HUES6 (cell line): ENCODE data around the gene URI1.

ENCODE experiments used
- H3K27ac ChIP-seq: 2 replicates; pipeline ENCODE4 v1.7.0; 2013; ENCODE audit warnings: low read depth, mild to moderate bottlenecking, low read length, inconsistent platforms
- H3K27me3 ChIP-seq: 2 replicates; pipeline ENCODE4 v1.6.1; 2013; ENCODE audit warnings: low read length; ENCODE audit not compliant: control insufficient read depth, insufficient read depth
- H3K36me3 ChIP-seq: 2 replicates; pipeline ENCODE4 v1.6.1; 2013; ENCODE audit warnings: low read length; ENCODE audit not compliant: control insufficient read depth, insufficient read depth
- H3K4me1 ChIP-seq: 2 replicates; pipeline ENCODE4 v1.6.1; 2013; ENCODE audit warnings: low read length; ENCODE audit not compliant: control insufficient read depth, insufficient read depth
- H3K4me3 ChIP-seq: 2 replicates; pipeline ENCODE4 v1.5.1; 2013; ENCODE audit warnings: low read depth, low read length
- H3K9ac ChIP-seq: one replicate; pipeline ENCODE4 v1.6.1; 2013; ENCODE audit warnings: mild to moderate bottlenecking, low read length
- H3K9me3 ChIP-seq: 2 replicates; pipeline ENCODE4 v1.6.1; 2013; ENCODE audit warnings: low read depth, low read length; ENCODE audit not compliant: control insufficient read depth, insufficient read depth

The URI1 gene

GRCh38 chr19:30001301-30001700 lies 59.3 kb downstream of the URI1 start:
- H3K36me3 ChIP-seq: peaks cover 6% of the 10 kb centered on the region; the same call in 1 of the 2 replicates
- no peak overlapping the region for H3K4me3 ChIP-seq
- no peak overlapping the region for H3K9ac ChIP-seq
- no peaks in the 10 kb centered on the region for H3K27me3 ChIP-seq
- peaks cover 3% of the 10 kb centered on the region; the same call in 1 of the 2 replicates for H3K9me3 ChIP-seq
- H3K4me1 ChIP-seq: no peaks in the 10 kb centered on the region
- no peak overlapping the region for H3K27ac ChIP-seq

- Histone ChIP-seq H3K4me3 (no peak overlapping the region), H3K4me1 (no peaks in the 10 kb centered on the region), H3K9me3 (peaks cover 3% of the 10 kb centered on the region; the same call in 1 of the 2 replicates), H3K9ac (no peak overlapping the region), H3K27me3 (no peaks in the 10 kb centered on the region), H3K27ac (no peak overlapping the region), H3K36me3 (peaks cover 9% of the 10 kb centered on the region; the same call in 1 of the 2 replicates)
Observed at GRCh38 chr19:30001791-30002190, 59.8 kb downstream of the URI1 start.

GRCh38 chr19:30003866-30004265 lies 61.8 kb downstream of the URI1 start:
- Histone ChIP-seq H3K4me3 (no peak overlapping the region), H3K36me3 (peaks cover 10% of the 10 kb centered on the region), H3K4me1 (no peaks in the 10 kb centered on the region), H3K9ac (no peak overlapping the region), H3K9me3 (peaks cover 3% of the 10 kb centered on the region; the same call in 1 of the 2 replicates), H3K27me3 (no peaks in the 10 kb centered on the region), H3K27ac (no peak overlapping the region)

GRCh38 chr19:30004403-30004802 lies 62.4 kb downstream of the URI1 start:
- Histone ChIP-seq H3K9ac (no peak overlapping the region), H3K36me3 (peaks cover 16% of the 10 kb centered on the region), H3K9me3 (peaks cover 2% of the 10 kb centered on the region; the same call in 1 of the 2 replicates), H3K4me3 (no peak overlapping the region), H3K4me1 (no peaks in the 10 kb centered on the region), H3K27me3 (no peaks in the 10 kb centered on the region), H3K27ac (no peak overlapping the region)

GRCh38 chr19:30006207-30006606 lies 64.2 kb downstream of the URI1 start:
- H3K27me3 ChIP-seq: no peaks in the 10 kb centered on the region
- H3K36me3 ChIP-seq: peaks cover 17% of the 10 kb centered on the region
- no peak overlapping the region for H3K4me3 ChIP-seq
- H3K9ac ChIP-seq: no peak overlapping the region
- H3K27ac ChIP-seq: no peak overlapping the region
- H3K4me1 ChIP-seq: 0 out of 2 replicates have a peak, but pooled peaks cover 2% of the 10 kb centered on the region
- no peaks in the 10 kb centered on the region for H3K9me3 ChIP-seq

- H3K36me3 ChIP-seq: peaks cover 23% of the 10 kb centered on the region
Observed at GRCh38 chr19:30008169-30008568, 66.1 kb downstream of the URI1 start.

GRCh38 chr19:30009013-30009412 lies 67.0 kb downstream of the URI1 start:
- Histone ChIP-seq H3K4me3 (no peak overlapping the region), H3K27ac (no peak overlapping the region), H3K27me3 (no peaks in the 10 kb centered on the region), H3K9ac (no peak overlapping the region), H3K36me3 (peaks cover 25% of the 10 kb centered on the region), H3K9me3 (no peaks in the 10 kb centered on the region), H3K4me1 (peaks cover 13% of the 10 kb centered on the region)

More at GRCh38 chr19:30008169-30008568, 66.1 kb downstream of the URI1 start:
- Histone ChIP-seq H3K4me3 (no peak overlapping the region), H3K4me1 (peaks cover 4% of the 10 kb centered on the region; the same call in 1 of the 2 replicates), H3K9ac (no peak overlapping the region), H3K27me3 (no peaks in the 10 kb centered on the region), H3K9me3 (no peaks in the 10 kb centered on the region), H3K27ac (no peak overlapping the region)

- Histone ChIP-seq H3K4me3 (no peak overlapping the region), H3K27me3 (no peaks in the 10 kb centered on the region), H3K9ac (no peak overlapping the region), H3K4me1 (peaks cover 17% of the 10 kb centered on the region), H3K9me3 (no peaks in the 10 kb centered on the region), H3K27ac (no peak overlapping the region), H3K36me3 (peaks cover 21% of the 10 kb centered on the region)
Observed at GRCh38 chr19:30011051-30011578, 69.1 kb downstream of the URI1 start.

GRCh38 chr19:30014770-30015169 lies 72.7 kb downstream of the URI1 start:
- peaks cover 9% of the 10 kb centered on the region for H3K36me3 ChIP-seq
- peaks cover 17% of the 10 kb centered on the region for H3K4me1 ChIP-seq
- H3K9ac ChIP-seq: no peak overlapping the region
- H3K27me3 ChIP-seq: no peaks in the 10 kb centered on the region
- H3K9me3 ChIP-seq: no peaks in the 10 kb centered on the region
- no peak overlapping the region for H3K4me3 ChIP-seq
- H3K27ac ChIP-seq: no peak overlapping the region

- H3K27me3 ChIP-seq: no peaks in the 10 kb centered on the region
- H3K27ac ChIP-seq: no peak overlapping the region
- H3K4me1 ChIP-seq: peaks cover 14% of the 10 kb centered on the region
- no peaks in the 10 kb centered on the region for H3K9me3 ChIP-seq
- peaks cover 7% of the 10 kb centered on the region for H3K36me3 ChIP-seq
- no peak overlapping the region for H3K9ac ChIP-seq
- no peak overlapping the region for H3K4me3 ChIP-seq
Observed at GRCh38 chr19:30017172-30017571, 75.1 kb downstream of the URI1 start.

- Histone ChIP-seq H3K27me3 (no peaks in the 10 kb centered on the region), H3K4me3 (no peak overlapping the region), H3K4me1 (no peaks in the 10 kb centered on the region; the same call in 1 of the 2 replicates), H3K9me3 (no peaks in the 10 kb centered on the region), H3K27ac (no peak overlapping the region), H3K36me3 (no peaks in the 10 kb centered on the region; the same call in 1 of the 2 replicates), H3K9ac (no peak overlapping the region)
Observed at GRCh38 chr19:30020189-30020588, 78.2 kb downstream of the URI1 start.
